Motor neuron (in vitro differentiated cells): Measurements from ENCODE around the gene CD276. TPM values are rescaled to one million over a fixed set of nuclear protein-coding genes. Genes with fewer than 3 reads are reported as not detected.

Experiments used
- ATAC-seq, 8 experiments: fragments of 200-7000 bp; cut with Tn5 transposase; replicated peaks in 6 of 8; 2 replicates each; pipeline ENCODE4 v1.8.0; 2021; ENCODE audit warnings: mild to moderate bottlenecking in 8 of 8, moderate library complexity in 8 of 8
- H3K27ac ChIP-seq, 2 donors: fragments of 250-450 bp; sonication (Bioruptor Pico); 2 replicates each; pipeline ENCODE4 v1.9.0; 2021; ENCODE audit warnings: antibody characterized with exemption in 2 of 2, mild to moderate bottlenecking in 2 of 2, moderate library complexity in 1 of 2
- H3K4me1 ChIP-seq, 2 donors: fragments of 250-450 bp; sonication (Bioruptor Pico); replicated peaks in 1 of 2; 2 replicates each; pipeline ENCODE4 v1.6.1; 2021; ENCODE audit warnings: antibody characterized with exemption in 2 of 2, mild to moderate bottlenecking in 2 of 2, moderate library complexity in 1 of 2
- H3K4me3 ChIP-seq, 5 donors: fragments of 250-450 bp; sonication (Bioruptor Pico); 2 replicates each; pipeline ENCODE4 v1.9.0; 2021; ENCODE audit warnings: antibody characterized with exemption in 5 of 5, mild to moderate bottlenecking in 5 of 5, moderate library complexity in 4 of 5
- WGBS, 10 experiments: fragments of 450-650 bp; shearing (Covaris generic); methylation state at CpG; one replicate each; pipeline ENCODE4 v1.0.0; 2022; 5-methylcytosine and 5-hydroxymethylcytosine counted together
- in situ Hi-C, 9 experiments: fragments of 400-800 bp; cut with MboI; loops; one replicate each; pipeline ENCODE4 v1.15.0; 2021; ENCODE audit warnings: low sequenced_read_pairs in 9 of 9, low pct_unique_long_range_greater_than_20kb in 2 of 9; ENCODE audit not compliant: unreplicated experiment in 9 of 9
- total RNA-seq, 8 experiments: library from RNA; unstranded; fragments of 300-600 nt; gene quantifications; 2 replicates each; pipeline versions ENCODE4 v1.2.3 to v1.2.4, GENCODE V29; 2022

Gene CD276
- total RNA-seq, 8 experiments from 2014 or later, result 28.0 to 105 (median 47.3) TPM

GRCh38 chr15:73740152-73741048, 56.2 kb downstream of the CD276 start:
- 29 to 100% (median 90%) methylated on average over 1 to 4 of the region's 25 CpGs; no CpG with 5 or more reads in 6 of the 10 experiments for WGBS, 10 experiments
- H3K27ac ChIP-seq, result peak overlapping the region; percentile 17 to 56
- in situ Hi-C loops, result no loop called here

DNA sequence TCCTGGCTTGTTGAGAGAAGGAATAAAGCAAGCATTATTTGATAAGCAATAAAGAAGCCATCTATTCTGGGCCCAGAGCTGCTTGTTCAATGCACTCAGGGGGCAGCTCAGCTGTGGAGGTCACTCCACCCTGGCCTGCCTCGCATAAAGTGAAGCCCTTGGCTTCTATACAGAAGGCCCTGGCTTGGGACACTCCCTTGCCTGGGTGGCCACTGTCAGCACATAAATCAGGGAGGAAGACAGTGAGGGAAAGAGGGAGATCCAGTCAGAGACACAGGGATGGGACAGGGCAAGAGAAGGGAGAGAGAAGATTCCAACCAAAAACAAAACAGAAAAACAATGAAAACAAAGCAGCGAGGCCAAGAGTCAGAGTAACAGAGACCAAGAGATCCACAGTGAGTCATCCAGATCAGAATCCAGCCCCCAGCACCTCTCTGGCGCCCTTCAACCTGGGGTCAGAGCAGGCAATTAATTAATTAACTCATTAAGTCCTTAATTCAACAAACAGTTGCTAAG, 57.2 kb downstream of the CD276 start:
- Histone ChIP-seq H3K4me3 (no peak overlapping the region), H3K4me1 (peaks cover 55 to 73% of the 10 kb centered on the region in 2 donors), H3K27ac (no peak overlapping the region)
- in situ Hi-C loops, result no loop called here
- ATAC-seq, result peak in 7 of 8 experiments; percentile 68 to 85 (median 77)
- WGBS, 10 experiments, result 0 to 50% (median 25%) methylated on average over 1 to 3 of the region's 3 CpGs; no CpG with 5 or more reads in 2 of the 10 experiments

More at GRCh38 chr15:73740152-73741048, 56.2 kb downstream of the CD276 start:
- peaks cover 47 to 66% of the 10 kb centered on the region in 2 donors for H3K4me1 ChIP-seq
- peak in 2 of 8 experiments; percentile 11 to 23 for ATAC-seq
- H3K4me3 ChIP-seq, result no peak overlapping the region

DNA sequence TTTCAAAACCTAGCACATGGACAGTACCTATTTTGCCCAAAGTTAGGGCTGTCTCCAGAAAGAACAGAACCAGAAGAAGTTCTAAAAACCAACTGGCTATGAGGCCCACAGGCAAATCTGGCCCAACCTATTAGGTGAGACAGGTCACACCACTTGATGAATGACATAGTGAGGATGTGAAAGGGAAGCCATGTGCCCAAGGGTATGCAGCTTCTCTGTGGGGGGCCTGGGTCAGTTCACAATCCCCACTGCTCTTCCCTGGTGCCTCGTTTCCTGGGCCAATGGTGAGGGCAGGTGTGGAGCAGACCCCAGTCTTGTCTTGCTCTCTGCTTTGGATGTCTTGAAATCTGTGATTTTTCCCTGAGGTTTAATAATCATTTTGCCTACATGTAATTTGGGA, 60.1 kb downstream of the CD276 start:
- ATAC-seq, result no peak
- Histone ChIP-seq H3K4me1 (peaks cover 57 to 74% of the 10 kb centered on the region in 2 donors), H3K4me3 (no peak overlapping the region), H3K27ac (no peak overlapping the region)
- 0 to 43% (median 17%) methylated on average over 1 of the region's 1 CpG; no CpG with 5 or more reads in 5 of the 10 experiments for WGBS, 10 experiments
- in situ Hi-C loops, result no loop called here

DNA sequence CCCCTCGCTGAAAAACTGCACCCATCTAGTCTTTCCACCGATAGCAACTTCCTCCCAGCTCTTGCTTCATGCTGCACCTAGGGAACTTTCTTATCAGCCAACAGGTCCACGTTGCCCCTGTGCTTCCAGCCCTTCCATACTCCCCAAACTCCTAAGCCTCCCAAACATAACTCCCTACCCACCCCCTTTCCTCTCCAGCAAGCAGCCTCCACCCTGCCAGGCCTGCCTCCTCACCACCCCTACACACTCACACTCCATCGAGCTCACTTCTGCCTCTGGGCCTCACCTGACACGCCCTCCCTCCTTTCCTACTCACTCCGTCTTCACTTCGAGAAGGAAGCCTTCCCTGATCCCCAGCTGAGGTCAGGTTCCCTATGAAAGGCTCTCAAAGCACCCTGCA, 60.9 kb downstream of the CD276 start:
- ATAC-seq, result no peak
- H3K4me1 ChIP-seq, result peaks cover 59 to 69% of the 10 kb centered on the region in 2 donors
- H3K27ac ChIP-seq, result no peak overlapping the region
- 20 to 62% (median 59%) methylated on average over 1 to 6 of the region's 7 CpGs; no CpG with 5 or more reads in 7 of the 10 experiments for WGBS, 10 experiments
- no peak overlapping the region for H3K4me3 ChIP-seq
- in situ Hi-C loops, result no loop called here

- Histone ChIP-seq H3K27ac (no peak overlapping the region), H3K4me1 (peaks cover 59 to 71% of the 10 kb centered on the region in 2 donors), H3K4me3 (no peak overlapping the region)
- WGBS, 10 experiments, result 40 to 100% (median 67%) methylated on average over 1 to 6 of the region's 8 CpGs; no CpG with 5 or more reads in 1 of the 10 experiments
- ATAC-seq, result peak in 1 of 8 experiments; percentile 34
- in situ Hi-C loops, result no loop called here
Measured at GRCh38 chr15:73746261-73746660, 62.1 kb downstream of the CD276 start.

DNA sequence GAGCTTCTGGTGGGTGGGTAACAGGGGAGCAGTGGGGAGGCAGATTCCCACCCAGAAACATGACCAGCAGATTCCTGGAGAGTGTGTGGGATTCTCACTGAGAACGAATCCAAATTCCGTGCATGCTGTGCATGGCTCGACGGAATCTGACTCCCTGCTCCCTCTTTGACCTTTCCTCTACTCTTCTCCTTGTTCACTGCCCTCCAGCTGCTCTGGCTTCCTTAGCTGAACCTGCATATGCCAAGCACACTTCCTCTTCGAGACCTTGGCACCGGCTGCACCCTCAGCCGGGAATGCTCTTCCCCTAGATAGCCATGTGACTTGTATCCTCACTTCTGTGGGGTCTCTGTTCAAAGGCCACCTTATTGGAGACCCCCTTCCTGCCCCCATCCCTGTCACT, 62.7 kb downstream of the CD276 start:
- no peak overlapping the region for H3K4me3 ChIP-seq
- in situ Hi-C loops, result no loop called here
- no peak for ATAC-seq
- peaks cover 54 to 65% of the 10 kb centered on the region in 2 donors for H3K4me1 ChIP-seq
- 68 to 80% (median 77%) methylated on average over 3 to 7 of the region's 7 CpGs; no CpG with 5 or more reads in 6 of the 10 experiments for WGBS, 10 experiments
- H3K27ac ChIP-seq, result no peak overlapping the region

DNA sequence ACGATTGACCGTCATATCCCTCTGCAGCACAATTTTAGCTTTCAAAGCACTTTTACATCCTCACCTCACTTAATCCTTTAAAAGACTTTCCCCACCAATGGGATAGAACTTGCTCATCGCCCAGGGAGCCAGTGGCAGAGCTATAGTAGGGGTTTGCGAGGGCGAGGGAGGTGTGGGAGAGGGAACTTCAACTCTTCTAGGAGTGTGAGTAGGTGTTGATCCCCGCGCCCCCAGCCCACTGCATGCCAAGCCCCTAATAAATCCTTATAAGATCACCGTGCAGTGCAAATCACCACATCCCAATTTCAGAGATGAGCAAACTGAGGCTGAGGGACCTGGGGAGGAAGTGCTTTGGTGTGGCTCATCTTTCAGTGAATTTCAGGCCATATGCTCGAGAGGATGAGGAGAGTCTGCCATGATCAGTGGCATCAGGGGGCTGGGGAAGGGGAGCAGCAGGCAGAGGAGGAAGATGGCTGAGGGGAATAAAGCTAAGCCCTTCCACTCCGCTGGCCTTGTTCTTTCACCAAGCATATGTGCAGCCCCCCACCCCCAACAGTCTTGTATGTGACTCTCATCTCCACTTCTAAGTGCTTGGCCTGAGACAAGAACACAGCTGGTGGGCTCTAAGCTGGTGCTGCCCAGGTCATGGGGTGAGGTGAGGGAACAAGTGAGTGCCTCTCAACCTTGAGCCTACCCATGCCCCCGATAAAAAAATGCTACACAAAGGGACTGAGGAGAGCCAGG, 63.8 kb downstream of the CD276 start:
- ATAC-seq, result no peak
- in situ Hi-C loops, result no loop called here
- Histone ChIP-seq H3K4me3 (no peak overlapping the region), H3K27ac (no peak overlapping the region), H3K4me1 (peaks cover 51 to 57% of the 10 kb centered on the region in 2 donors)
- WGBS, 10 experiments, result 60 to 73% (median 70%) methylated on average over 1 to 6 of the region's 11 CpGs; no CpG with 5 or more reads in 5 of the 10 experiments

GRCh38 chr15:73748730-73749129, 64.5 kb downstream of the CD276 start:
- Histone ChIP-seq H3K4me1 (peaks cover 51 to 57% of the 10 kb centered on the region in 2 donors), H3K27ac (no peak overlapping the region), H3K4me3 (no peak overlapping the region)
- in situ Hi-C loops, result no loop called here
- 20 to 80% (median 53%) methylated on average over 1 to 2 of the region's 6 CpGs; no CpG with 5 or more reads in 6 of the 10 experiments for WGBS, 10 experiments
- ATAC-seq, result no peak

DNA sequence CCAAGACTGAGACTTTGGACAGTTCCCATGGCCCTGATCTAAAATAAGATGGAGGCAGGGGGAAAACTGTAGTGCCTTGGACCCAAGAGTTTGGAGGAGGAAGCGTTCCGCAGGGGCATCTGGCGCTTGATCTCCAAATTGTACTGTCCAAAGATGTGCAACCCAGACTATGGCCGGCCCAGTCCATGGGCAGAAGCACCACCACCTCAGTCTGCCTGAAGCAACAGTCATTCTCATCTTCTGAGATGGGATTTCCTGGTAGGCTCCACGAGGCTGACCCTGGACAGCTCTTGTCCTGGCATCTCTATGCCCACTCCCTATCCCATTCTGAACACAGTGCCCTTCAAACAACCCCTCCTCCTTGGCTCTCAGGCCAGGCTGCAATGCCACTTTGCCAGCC, 65.3 kb downstream of the CD276 start:
- peaks cover 45 to 49% of the 10 kb centered on the region in 2 donors for H3K4me1 ChIP-seq
- no peak overlapping the region for H3K27ac ChIP-seq
- no peak overlapping the region for H3K4me3 ChIP-seq
- ATAC-seq, result no peak
- in situ Hi-C loops, result no loop called here
- 80 to 100% (median 95%) methylated on average over 1 to 4 of the region's 5 CpGs; no CpG with 5 or more reads in 7 of the 10 experiments for WGBS, 10 experiments

- H3K4me3 ChIP-seq, result no peak overlapping the region
- in situ Hi-C loops, result no loop called here
- H3K27ac ChIP-seq, result peak overlapping the region in 1 of 2 donors; percentile 25
- peaks cover 45% of the 10 kb centered on the region in 2 donors for H3K4me1 ChIP-seq
- 35 to 100% (median 93%) methylated on average over 1 to 4 of the region's 5 CpGs; no CpG with 5 or more reads in 4 of the 10 experiments for WGBS, 10 experiments
- ATAC-seq, result no peak
Measured at GRCh38 chr15:73749971-73750370, 65.8 kb downstream of the CD276 start.

- 50 to 69% (median 60%) methylated on average over 1 to 3 of the region's 4 CpGs; no CpG with 5 or more reads in 5 of the 10 experiments for WGBS, 10 experiments
- no peak overlapping the region for H3K4me3 ChIP-seq
Measured at GRCh38 chr15:73750438-73750837, 66.3 kb downstream of the CD276 start.

GRCh38 chr15:73750951-73751350, 66.8 kb downstream of the CD276 start:
- Histone ChIP-seq H3K4me1 (peaks cover 38% of the 10 kb centered on the region in 2 donors), H3K4me3 (peak overlapping the region; percentile 59 to 97 (median 64)), H3K27ac (peak overlapping the region in 1 of 2 donors; percentile 70)
- 81 to 97% (median 92%) methylated on average over 2 to 9 of the region's 20 CpGs; no CpG with 5 or more reads in 5 of the 10 experiments for WGBS, 10 experiments
- no peak for ATAC-seq
- in situ Hi-C loops, result no loop called here

More at GRCh38 chr15:73750438-73750837, 66.3 kb downstream of the CD276 start:
- in situ Hi-C loops, result no loop called here
- Histone ChIP-seq H3K27ac (peak overlapping the region; percentile 25 to 70), H3K4me1 (peaks cover 40 to 41% of the 10 kb centered on the region in 2 donors)
- ATAC-seq, result no peak
